ENCODE data around the gene MYH6.
"Not testable (repeated sequence)": the region's sequence is repeated elsewhere in the genome, so short reads cannot be mapped to it uniquely, and the experiment has no call there.

MYH6 gene

DNA sequence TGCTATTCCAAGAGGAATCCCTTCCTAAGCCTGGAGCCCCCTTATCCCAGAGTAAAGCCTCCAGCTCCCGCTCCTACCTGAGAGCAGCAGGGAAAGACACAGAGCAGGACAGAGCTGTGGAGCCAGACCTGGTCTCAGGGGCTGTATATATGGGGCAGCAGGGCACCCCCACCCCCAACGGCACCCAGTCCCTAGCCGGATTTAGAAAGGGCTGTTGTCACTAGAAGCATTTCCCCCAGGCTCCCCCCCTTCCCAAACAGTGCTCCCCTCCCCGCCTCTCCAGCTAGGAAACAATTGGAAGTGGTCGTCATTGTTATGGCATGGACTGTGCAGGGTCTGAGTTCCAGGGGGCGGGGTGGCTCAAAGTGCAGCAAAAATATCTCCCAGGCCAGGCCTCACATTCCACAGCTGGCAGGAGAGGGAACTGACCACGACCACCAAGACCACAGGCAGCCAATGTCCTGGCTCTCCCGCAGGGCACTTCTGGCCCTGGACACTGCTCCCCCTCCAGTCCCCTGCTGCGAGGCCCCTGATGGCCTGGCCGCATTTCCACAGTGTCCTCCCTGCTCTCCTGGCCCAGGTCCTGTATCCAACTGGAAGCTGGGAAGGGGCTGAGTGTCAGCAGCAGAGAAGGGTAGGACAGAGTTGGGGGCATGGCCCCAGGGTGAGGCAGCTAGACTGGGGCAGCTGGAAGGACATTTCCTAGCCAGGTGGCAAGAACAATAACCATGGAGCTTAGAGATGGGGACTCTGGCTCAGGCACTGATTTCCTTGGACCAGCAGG is 27.7 kb upstream of the MYH6 start, which contains the start of gene MYH7:
Gene MYH7 (minus strand): TSS at position 118 of the 784 bp plus-strand sequence. CDS start 1,928 bp downstream, outside the sequence.
- DNase-seq: no peak

- DNase-seq: no peak
Observed at GRCh38 chr14:23434488-23435222, 26.6 kb upstream of the MYH6 start.

- no peak for DNase-seq
Observed at GRCh38 chr14:23433457-23433856, 25.4 kb upstream of the MYH6 start.

DNA sequence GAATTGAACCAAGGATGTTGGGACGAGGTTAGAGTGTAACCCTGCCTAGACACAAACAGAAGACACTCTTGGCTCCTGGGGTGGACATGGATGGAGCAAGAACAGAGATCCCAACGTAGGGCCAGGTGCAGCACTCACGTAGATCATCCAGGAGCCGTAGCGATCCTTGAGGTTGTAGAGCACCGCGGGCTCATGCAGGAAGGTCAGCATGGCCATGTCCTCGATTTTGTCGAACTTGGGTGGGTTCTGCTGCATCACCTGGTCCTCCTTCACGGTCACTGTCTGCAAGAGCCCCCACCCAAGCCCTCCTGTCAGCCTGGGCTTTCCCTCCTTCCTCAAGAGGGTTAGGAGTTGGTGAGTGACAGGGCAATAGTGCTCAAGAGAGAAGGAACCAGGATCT is 24.9 kb upstream of the MYH6 start:
- DNase-seq: no peak

- DNase-seq: no peak
Observed at GRCh38 chr14:23432102-23432925, 24.2 kb upstream of the MYH6 start.

DNA sequence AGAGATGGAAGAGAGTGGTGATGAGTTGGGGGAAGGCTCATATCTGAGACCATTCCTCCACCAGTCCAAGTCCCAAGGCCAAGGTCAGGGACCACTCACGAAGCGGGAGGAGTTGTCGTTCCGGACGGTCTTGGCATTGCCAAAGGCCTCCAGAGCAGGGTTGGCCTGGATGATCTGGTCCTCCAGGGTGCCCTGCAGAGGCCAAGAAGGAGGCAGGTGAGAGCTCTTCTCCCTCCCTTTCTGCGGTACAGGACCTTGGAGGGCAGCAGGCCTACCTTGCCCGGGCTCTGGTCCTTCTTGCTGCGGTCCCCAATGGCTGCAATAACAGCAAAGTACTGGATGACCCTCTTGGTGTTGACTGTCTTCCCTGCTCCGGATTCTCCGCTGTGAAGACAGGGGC is 23.4 kb upstream of the MYH6 start:
- no peak for DNase-seq

- no peak for DNase-seq
Observed at GRCh38 chr14:23430723-23431085, 22.6 kb upstream of the MYH6 start.

DNA sequence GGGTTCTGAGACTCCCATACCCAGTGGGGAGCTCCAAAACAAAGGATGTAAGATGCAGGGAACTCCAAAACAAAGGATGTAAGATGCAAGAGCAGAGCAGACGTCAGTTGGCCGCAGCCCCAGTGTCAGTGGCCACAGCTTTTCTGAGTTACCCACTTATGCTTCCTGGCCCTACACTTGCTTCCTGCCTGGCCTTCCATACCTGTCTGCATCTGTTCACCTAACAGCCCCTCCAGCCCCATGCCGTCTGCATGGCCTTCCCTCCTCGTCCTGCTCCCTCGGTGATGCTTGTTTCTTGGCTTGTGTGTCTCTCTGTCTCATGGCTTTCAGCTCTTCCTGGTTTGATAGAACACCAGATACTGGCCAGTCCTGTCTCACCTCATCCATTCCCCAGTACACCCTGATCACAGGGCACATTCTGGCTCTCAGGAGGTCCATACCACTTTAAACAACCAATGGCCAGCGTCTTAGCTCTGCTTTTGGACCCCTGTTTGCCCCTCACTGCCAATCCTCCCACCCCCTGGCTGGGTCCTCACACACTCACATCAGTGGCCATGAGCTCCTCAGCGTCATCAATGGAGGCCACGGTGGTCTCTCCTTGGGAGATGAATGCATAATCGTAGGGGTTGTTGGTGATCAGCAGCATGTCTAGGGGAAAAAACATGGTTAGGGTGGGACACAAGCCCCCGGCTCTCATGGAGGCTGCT is 22.1 kb upstream of the MYH6 start:
- DNase-seq: no peak

DNA sequence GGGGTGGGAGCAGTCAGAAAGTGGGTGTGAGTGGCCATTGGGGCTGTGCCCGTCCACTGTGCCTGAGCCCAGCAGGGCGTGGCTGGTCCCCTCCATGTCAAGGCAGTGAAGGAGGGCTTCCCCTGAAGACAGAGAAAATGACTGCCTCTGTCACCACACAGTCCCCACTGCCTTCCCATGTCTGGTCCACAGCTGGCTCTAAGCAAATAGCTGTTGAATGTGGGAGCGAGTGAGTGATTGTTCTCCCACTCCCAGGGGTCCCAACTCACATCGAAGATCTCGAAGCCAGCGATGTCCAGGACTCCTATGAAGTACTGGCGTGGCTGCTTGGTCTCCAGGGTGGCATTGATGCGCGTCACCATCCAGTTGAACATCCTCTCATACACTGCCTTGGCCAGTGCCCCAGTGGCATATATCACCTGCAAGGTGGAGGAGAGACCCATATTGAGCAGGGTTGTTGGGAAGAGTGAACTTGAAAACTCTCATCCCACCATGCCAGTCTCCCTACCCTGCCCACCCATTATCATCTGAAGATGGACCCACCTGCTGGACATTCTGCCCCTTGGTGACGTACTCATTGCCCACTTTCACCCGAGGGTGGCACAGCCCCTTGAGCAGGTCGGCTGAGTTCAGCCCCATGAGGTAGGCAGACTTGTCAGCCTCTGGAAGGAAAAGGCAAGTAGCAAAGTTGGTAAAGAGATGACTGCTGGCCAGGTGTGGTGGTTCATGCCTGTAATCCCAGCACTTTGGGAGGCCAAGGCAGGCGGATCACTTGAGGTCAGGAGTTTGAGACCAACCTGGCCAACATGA is 20.8 kb upstream of the MYH6 start:
- no peak for DNase-seq

- not testable (repeated sequence) for DNase-seq
Observed at GRCh38 chr14:23425798-23426197, 17.7 kb upstream of the MYH6 start.

- DNase-seq: no peak
Observed at GRCh38 chr14:23425169-23425568, 17.1 kb upstream of the MYH6 start.

DNA sequence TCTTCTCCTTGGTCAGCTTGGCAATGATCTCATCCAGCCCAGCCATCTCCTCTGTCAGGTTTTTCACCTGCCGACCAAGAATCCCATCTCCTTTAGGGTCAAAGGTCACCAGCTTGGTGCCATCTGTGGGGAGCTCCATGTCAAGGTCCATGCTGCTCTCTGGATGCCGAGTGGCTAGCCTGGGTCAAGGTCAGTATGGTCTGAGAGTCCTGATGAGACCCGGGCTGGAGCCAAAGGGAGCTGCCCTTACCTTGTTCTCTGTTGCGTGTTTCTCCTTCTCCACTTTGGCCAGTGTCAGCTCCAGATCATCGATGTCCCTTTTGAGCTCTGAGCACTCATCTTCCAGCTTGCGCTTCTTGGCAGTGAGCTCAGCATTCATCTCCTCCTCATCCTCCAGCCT is 15.6 kb upstream of the MYH6 start:
- no peak for DNase-seq

- DNase-seq: no peak
Observed at GRCh38 chr14:23421594-23421993, 13.5 kb upstream of the MYH6 start.

- not testable (repeated sequence) for DNase-seq
Observed at GRCh38 chr14:23419646-23420045, 11.6 kb upstream of the MYH6 start.

DNA sequence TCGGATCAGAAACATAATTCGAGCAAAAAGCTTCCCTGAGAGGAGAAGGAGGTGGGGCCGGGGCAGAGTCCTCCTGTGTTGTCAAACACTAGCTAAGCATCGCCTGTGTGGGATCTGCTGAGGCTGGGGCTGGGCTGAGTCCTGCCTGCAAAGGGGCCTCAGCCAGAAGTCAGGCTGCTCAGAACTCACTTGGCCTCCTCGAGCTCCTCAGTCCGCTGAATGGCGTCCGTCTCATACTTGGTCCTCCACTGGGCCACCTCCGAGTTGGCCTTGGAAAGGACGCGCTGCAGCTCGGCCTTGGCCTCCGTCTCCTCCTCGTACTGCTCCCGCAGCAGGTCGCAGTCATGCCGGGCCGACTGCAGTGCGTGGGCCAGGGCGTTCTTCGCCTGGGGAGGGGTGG is 9.9 kb upstream of the MYH6 start:
- no peak for DNase-seq

DNA sequence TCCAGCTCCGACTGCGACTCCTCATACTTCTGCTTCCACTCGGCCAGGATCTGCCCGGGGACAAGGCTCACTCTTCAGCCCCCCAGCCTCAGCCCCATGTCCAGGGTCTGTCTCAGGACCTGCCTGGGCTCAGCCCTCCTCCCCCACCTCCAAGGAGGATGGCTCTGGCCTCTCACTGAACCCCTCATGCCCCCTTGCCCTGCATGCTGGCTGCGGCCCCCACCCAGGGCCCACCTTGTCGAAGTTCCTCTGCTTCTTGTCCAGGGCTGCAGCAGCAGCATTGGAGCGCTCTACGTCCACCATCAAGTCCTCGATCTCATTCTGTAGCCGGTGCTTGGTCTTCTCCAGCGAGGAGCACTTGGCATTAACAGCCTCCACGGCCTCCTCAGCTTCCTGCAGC is 9.2 kb upstream of the MYH6 start:
- not testable (repeated sequence) for DNase-seq

- DNase-seq: no peak
Observed at GRCh38 chr14:23416801-23417200, 8.7 kb upstream of the MYH6 start.

- no peak for DNase-seq
Observed at GRCh38 chr14:23415821-23416778, 8.0 kb upstream of the MYH6 start.

DNA sequence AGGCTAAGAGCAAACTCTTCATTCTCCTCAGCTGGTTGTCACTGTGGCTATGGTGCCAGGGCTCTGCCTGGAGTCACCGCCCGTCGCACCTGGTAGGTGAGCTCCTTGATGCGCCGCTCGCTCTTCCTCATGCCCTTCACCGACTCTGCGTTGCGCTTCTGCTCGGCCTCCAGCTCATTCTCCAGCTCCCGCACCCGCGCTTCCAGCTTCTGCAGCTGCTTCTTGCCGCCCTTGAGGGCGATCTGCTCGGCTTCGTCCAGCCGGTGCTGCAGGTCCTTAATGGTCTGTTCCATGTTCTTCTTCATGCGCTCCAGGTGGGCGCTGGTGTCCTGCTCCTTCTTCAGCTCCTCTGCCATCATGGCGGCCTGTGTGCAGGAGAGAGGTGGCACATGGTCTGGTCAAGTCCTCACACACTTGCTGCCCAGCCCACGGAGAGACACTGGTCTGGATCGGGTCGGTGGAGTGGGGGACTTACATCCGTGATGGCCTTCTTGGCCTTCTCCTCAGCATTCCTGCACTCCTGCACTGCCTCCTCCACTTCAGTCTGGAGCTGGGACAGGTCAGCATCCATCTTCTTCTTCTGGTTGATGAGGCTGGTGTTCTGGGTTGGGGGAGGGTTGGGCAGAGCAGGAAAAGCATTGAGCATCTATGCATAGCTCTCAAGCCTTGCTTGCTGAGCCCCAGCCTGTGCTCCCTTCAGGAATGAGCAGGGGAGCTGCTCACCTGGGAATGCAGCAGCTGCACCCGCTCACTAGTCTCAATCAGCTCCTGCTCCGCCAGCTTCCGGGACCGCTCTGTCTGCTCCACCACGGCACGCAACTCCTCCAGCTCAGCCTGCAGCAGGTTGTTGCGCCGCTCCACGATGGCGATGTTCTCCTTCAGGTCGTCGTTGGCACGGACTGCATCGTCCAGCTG is 7.1 kb upstream of the MYH6 start:
- no peak for DNase-seq

DNA sequence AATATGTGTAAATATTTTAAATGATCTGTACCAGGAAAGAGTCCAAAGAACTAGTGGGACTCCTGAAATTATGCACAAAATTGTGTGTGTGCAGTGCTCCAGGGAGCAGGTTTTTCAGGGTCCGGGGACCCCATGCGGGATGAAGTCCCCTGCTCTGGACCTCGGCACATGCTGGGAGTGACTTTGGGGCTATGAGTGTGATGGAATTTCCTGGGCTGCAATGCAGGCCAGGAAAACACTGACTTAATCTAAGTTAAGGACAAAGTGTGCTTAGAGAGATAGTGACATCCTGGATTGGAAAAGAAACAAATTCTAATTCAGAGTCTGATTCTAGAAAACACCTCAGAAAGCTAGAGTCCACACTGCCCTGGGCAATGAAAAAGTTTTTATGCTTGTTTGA is 6.2 kb upstream of the MYH6 start:
- DNase-seq: no peak
